Fibroblast of skin of left biceps (primary cell): ENCODE results near the gene DOK3.
"Not testable (repeated sequence)": the region's sequence is repeated elsewhere in the genome, so short reads cannot be mapped to it uniquely, and the experiment has no call there.

Source experiments
- DNase-seq, 2 experiments: peaks; one replicate each; pipeline ENCODE4 v3.0.0-alpha.2; 2013; ENCODE audit warnings: low read depth in 2 of 2

Gene DOK3

DNA sequence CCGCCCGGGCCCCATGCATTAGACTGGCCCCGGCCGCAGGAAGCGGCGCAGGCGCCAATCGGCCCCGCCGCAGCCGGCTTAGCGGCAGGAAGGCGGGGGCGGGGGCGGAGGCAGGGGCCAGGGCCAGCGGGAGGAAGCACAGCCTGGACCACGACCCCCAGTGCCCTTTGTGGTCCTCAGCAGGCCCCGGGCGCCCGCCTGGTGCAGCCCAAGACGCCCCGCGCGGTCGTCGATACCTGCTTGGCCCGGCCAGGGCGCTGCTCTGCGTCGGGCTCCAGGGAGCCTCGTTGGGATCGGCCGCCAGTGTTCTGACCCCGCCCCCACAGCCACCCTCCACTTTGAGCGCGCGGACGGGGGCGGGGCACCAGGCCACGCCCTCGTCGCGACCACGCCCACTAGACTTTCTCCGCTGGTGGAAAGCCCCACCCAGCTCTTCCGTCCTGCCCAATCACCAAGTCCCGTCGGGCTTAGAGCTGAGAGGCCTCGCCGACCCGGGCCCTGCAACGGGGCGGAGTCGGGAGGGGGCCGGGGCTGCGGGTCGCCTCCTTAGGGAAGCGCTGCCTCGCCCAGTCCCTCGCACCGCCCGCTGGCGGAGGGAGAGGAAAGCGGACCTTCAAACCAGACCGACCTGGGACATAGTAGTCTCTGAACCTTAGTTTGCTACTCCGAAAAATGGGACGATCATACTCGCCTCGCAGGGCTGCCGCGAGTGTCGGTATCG is 12.2 kb downstream of the DOK3 start, which contains the start of gene PDLIM7:
TSS of gene PDLIM7 (minus strand) at position 313 of the 721 bp plus-strand sequence. CDS start 1,092 bp downstream, outside the sequence.
- DNase-seq: peak; percentile 93 to 95

- peak; percentile 90 to 92 for DNase-seq
These were observed 12.8 kb downstream of the DOK3 start for GRCh38 chr5:177496727-177497291.

- no peak for DNase-seq
These were observed 13.4 kb downstream of the DOK3 start for GRCh38 chr5:177496070-177496726.

DNA sequence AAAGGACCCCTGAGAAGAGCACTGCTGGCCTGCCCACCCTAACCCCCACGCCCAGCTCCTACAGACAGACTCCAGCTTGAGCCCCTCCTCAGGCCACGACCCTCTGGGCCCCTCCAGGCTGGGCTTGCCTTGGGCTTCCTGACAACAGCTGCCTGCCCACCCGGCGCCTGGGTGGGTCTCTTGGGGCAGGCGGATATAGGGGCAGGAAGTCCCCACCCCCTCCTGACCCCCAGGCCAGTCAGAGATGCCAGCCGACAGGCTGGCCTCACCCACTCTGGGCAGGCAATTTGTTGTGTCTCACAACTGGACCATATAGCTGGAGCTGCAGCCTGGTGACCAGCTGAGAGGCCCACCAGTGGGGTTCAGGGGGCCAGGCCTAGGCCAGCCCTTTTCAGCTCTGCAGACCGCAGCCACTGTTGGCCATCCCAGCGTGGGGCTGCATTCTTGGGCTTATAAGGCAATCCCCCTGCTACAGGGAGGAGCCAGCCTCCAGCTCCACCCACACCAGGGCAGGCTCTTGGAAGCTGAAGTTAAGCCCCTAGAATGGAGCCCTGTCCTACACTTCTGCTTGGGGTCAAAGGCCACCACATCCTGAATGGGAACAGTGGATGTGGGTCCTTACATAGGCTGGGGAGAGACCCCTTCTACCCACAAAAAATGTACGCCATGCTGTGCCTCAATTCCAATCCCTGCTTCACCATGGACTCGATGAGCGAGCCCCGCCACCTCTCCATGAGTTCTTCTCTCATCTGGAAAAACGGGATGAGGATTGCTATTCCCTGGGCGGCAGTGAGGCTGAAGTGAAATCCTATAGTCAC is 14.2 kb downstream of the DOK3 start:
- DNase-seq: peak; percentile 72 to 74

- DNase-seq: peak; percentile 75 to 81
These were observed 15.1 kb downstream of the DOK3 start for GRCh38 chr5:177494346-177495195.

DNA sequence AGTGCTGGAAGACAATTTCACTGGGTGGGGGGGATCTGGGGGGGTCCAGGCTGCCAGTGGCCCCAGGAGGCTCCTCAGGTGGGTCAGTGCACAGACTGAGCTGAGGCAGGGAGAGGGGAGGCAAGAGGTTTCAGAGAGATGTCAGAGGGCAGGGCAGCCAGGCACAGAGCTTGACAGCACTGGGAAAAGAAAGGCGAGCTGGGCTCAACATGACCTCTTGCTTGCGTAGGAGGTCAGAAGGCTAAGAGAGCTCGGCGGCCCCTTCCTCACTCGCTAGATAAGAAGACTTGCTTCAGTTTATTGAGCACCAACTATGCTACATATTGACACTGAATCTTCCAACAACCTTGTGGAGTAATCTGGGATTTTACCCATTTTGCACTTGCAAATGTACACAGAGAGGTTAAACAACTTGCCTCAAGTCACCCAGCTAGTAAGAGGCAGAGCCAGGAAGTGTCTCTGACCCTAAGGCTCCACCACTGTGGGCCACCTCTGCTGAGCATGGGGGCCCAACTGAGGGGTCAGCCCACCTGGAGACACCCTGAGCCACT is 15.8 kb downstream of the DOK3 start:
- no peak for DNase-seq

DNA sequence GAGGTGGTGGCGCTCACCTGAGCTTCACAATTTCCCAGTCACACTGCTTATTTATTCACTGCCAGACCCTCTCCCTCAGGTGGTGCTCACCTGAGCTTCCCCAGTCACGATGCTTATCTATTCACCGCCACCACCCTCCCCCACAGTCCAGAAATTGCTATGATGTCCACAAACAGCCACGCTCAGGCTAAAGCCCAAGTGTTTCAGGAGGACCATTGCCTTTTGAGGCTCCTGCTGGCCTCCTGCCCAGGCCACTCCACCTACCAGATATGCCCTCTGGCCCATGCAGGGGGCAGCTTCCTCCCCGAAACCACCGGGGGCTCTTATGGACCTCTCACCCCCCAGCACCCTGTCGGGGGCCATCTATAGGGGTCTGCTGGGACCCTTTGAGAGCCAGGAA is 16.8 kb downstream of the DOK3 start:
- DNase-seq: no peak

GRCh38 chr5:177491983-177492746 is 17.5 kb downstream of the DOK3 start:
- DNase-seq: no peak

- DNase-seq: no peak
These were observed 18.1 kb downstream of the DOK3 start for GRCh38 chr5:177491429-177491945.

DNA sequence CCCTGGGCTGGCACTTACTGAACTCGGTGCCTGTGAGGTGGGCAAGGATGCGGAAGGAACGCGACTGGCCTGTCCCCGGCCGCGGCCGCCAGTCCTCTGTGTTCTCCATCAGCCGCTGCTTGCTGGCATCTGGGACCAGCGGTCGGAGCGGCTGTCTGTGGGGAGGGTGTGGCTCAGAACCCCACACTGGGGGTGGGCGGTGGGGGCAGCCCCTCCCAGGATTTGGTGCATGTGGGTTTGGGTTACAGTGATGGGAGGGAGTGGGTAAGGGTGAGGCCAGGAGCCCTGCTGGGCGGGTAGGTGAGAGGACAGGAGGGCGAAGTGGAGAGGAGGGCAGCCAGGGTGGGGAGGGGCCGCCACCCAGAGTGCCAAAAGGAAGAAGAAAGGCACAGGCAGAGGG is 18.6 kb downstream of the DOK3 start:
- DNase-seq: no peak

DNA sequence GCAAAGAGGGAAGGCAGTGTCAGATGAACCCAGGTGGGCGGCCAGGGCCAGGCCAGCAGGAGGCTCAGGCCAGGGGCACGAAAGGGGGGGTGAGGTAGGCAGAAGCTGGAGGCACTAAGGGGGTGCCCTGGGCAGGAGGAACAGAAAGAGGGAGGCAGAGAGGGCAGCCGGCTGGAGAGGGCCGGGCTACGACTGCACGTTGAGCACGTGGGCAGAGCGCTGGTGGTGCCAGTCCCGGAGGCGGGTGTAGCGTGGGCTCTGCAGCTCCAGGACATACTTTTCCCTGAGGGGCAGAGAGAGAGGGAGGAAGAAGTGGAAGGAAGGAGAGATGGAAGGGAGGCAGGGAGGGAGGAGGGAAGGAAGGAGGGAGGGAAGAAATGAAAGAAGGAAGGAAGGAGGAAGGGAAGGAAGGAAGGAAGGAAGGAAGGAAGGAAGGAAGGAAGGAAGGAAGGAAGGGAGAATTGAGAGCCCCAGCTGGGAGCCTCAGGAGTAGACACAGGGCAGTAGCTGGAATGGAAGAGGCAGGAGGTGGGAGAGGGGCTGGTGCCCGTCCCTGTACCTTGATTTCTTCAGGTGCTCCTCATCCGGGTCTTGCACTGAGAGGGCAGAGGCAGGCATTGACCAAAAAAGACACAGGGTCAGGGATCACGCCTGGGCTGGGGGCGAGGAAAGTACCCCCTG is 19.2 kb downstream of the DOK3 start:
- no peak for DNase-seq

- no peak for DNase-seq
These were observed 20.4 kb downstream of the DOK3 start for GRCh38 chr5:177489119-177489716.

GRCh38 chr5:177487975-177488374 is 21.7 kb downstream of the DOK3 start:
- DNase-seq: no peak

- DNase-seq: no peak
These were observed 22.5 kb downstream of the DOK3 start for GRCh38 chr5:177487144-177487543.

GRCh38 chr5:177486256-177486655 is 23.4 kb downstream of the DOK3 start:
- DNase-seq: no peak

DNA sequence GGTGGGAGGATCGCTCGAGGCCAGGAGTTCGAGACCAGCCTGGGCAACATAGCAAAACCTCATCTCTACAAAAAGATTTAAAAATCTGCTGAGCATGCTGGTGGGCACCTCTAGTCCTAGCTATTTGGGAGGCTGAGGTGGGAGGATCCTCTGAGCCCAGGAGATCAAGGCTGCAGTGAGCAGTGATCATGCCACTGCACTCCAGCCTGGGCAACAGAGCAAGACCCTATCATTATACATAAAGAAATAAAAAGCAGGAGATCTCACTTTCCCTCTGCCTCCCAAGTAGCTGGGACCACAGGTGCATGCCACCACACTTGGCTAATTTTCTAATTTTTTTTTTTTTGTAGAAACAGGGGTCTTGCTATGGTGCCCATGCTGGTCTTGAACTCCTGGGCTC is 23.9 kb downstream of the DOK3 start:
- not testable (repeated sequence) for DNase-seq

GRCh38 chr5:177484902-177485549 is 24.6 kb downstream of the DOK3 start:
- DNase-seq: no peak
